ENCODE results near the gene CAMTA1.

- TF ChIP-seq CTCF (IDR thresholded peaks at IDR 0.05 in 2 of 3, conservative IDR thresholded peaks at IDR 0.05 in 1 of 3; ENCODE audit: borderline replicate concordance in 1 of 3, insufficient read depth in 1 of 3, low read depth in 2 of 3, low read length in 2 of 3) (no peak), EGR1 (IDR thresholded peaks at IDR 0.05; ENCODE audit: low read depth) (no peak), SRF (IDR thresholded peaks at IDR 0.05; ENCODE audit: low read depth) (no peak), ZFX (IDR thresholded peaks at IDR 0.05) (no peak), ZNF274 (IDR thresholded peaks at IDR 0.05; ENCODE audit: low read depth, low read length) (no peak), POLR2A (IDR thresholded peaks at IDR 0.05; ENCODE audit: borderline replicate concordance, extremely low read depth, insufficient read depth, insufficient read length) (no peak)
Measured at GRCh38 chr1:7196036-7196911, 411.0 kb downstream of the CAMTA1 start.

Data from HCT116 (cell line).